Thyroid gland (tissue), 4 donors: ENCODE measurements around the gene FSD1L. TPM values are rescaled to one million over a fixed set of nuclear protein-coding genes. Genes with fewer than 3 reads are reported as not detected.

Experiments
- DNase-seq, 2 donors: peaks; one replicate each; pipeline ENCODE4 v3.0.0-alpha.2; 2019
- H3K27ac ChIP-seq, 3 donors: fragments of 200-600 bp; sonication (generic); 1 replicate in 2 of 3; 2 replicates in 1 of 3; pipeline ENCODE4 v1.5.1; 2016 to 2019; ENCODE audit warnings: mild to moderate bottlenecking in 1 of 3, moderate library complexity in 1 of 3
- H3K27me3 ChIP-seq: fragments of 200-600 bp; sonication (generic); one replicate; pipeline ENCODE4 v1.5.1; 2019
- H3K36me3 ChIP-seq, 2 donors: fragments of 200-600 bp; sonication (generic); one replicate each; pipeline ENCODE4 v1.5.1; 2016 to 2019
- H3K4me1 ChIP-seq, 2 donors: fragments of 200-600 bp; sonication (generic); one replicate each; pipeline ENCODE4 v1.5.1; 2017 to 2019
- H3K4me3 ChIP-seq, 3 donors: fragments of 200-600 bp; sonication (generic); replicated peaks in 1 of 3; 1 replicate in 2 of 3; 2 replicates in 1 of 3; pipeline ENCODE4 v1.5.1; 2016; ENCODE audit warnings: mild to moderate bottlenecking in 1 of 3
- H3K9me3 ChIP-seq: fragments of 200-600 bp; sonication (generic); one replicate; pipeline ENCODE4 v1.5.1; 2017
- CTCF ChIP-seq, 6 experiments: fragments of 200-600 bp in 3 of 6; fragments of 450-650 bp in 3 of 6; sonication (generic) in 3 of 6; IDR thresholded peaks; one replicate each; pipeline ENCODE4 v1.5.1; 2016 to 2019; ENCODE audit warnings: antibody characterized with exemption in 6 of 6, mild to moderate bottlenecking in 2 of 6, inconsistent platforms in 1 of 6, moderate library complexity in 1 of 6
- POLR2A ChIP-seq, 2 donors: fragments of 450-650 bp; IDR thresholded peaks; one replicate each; pipeline ENCODE4 v1.6.1; 2017; ENCODE audit warnings: antibody characterized with exemption in 2 of 2, mild to moderate bottlenecking in 2 of 2, moderate library complexity in 1 of 2
- whole genome bisulfite sequencing, 2 donors: methylation state at CpG; one replicate each; pipeline ENCODE4 v1.1.5; 2017; 5-methylcytosine and 5-hydroxymethylcytosine counted together
- intact Hi-C: fragments of 100-400 bp; cut with DNase I; formaldehyde crosslinking; loops from one replicate; pipeline ENCODE4 v1.15.1; 2023
- total RNA-seq, 4 donors: library from RNA; depleted of rRNA; stranded (reverse); fragments of >200 nt; gene quantifications; one replicate each; pipeline ENCODE4 v1.2.3, GENCODE V29; 2016

FSD1L gene
- total RNA-seq, 4 donors from 2014 or later = 5.9 to 9.0 (median 8.3) TPM

- DNase-seq = no peak
- peak overlapping the region; percentile 13 to 89 (median 66) for H3K4me3 ChIP-seq
- 29 to 30% methylated on average over 16 of the region's 16 CpGs for WGBS, 2 donors
- H3K27me3 ChIP-seq = no peaks in the 10 kb centered on the region
- H3K9me3 ChIP-seq = no peaks in the 10 kb centered on the region
- H3K27ac ChIP-seq = peak overlapping the region in 2 of 3 donors; percentile 13 to 54
- no peak for TF ChIP-seq POLR2A (IDR thresholded peaks at IDR 0.05)
- no peak for TF ChIP-seq CTCF (IDR thresholded peaks at IDR 0.05)
- H3K4me1 ChIP-seq = peaks cover 4 to 6% of the 10 kb centered on the region in 2 donors
- intact Hi-C loops = no loop called here
- no peaks in the 10 kb centered on the region for H3K36me3 ChIP-seq
Observed at GRCh38 chr9:105447386-105447813, 434 bp upstream of the FSD1L start.

- peaks cover 4 to 6% of the 10 kb centered on the region in 2 donors for H3K4me1 ChIP-seq
- H3K9me3 ChIP-seq = no peaks in the 10 kb centered on the region
- TF ChIP-seq POLR2A (IDR thresholded peaks at IDR 0.05) = no peak
- no peak for TF ChIP-seq CTCF (IDR thresholded peaks at IDR 0.05)
- intact Hi-C loops = no loop called here
- no peak for DNase-seq
- no peak overlapping the region for H3K27ac ChIP-seq
- 44 to 52% methylated on average over 2 of the region's 2 CpGs for WGBS, 2 donors
- no peak overlapping the region for H3K4me3 ChIP-seq
- no peaks in the 10 kb centered on the region for H3K36me3 ChIP-seq
- H3K27me3 ChIP-seq = no peaks in the 10 kb centered on the region
Observed at GRCh38 chr9:105449081-105449480, 1.2 kb downstream of the FSD1L start.

- H3K36me3 ChIP-seq = no peaks in the 10 kb centered on the region
- 88 to 93% methylated on average over 3 of the region's 3 CpGs for WGBS, 2 donors
- TF ChIP-seq POLR2A (IDR thresholded peaks at IDR 0.05) (no peak), CTCF (IDR thresholded peaks at IDR 0.05) (no peak)
- H3K4me1 ChIP-seq = peaks cover 4 to 6% of the 10 kb centered on the region in 2 donors
- no peak overlapping the region for H3K27ac ChIP-seq
- no peaks in the 10 kb centered on the region for H3K9me3 ChIP-seq
- DNase-seq = no peak
- intact Hi-C loops = no loop called here
- no peak overlapping the region for H3K4me3 ChIP-seq
- no peaks in the 10 kb centered on the region for H3K27me3 ChIP-seq
Observed at GRCh38 chr9:105452185-105452584, 4.4 kb downstream of the FSD1L start.

GRCh38 chr9:105455836-105456475, 8.1 kb downstream of the FSD1L start:
- 66 to 80% methylated on average over 2 of the region's 2 CpGs for WGBS, 2 donors
- Histone ChIP-seq H3K4me3 (no peak overlapping the region), H3K27ac (no peak overlapping the region), H3K36me3 (no peaks in the 10 kb centered on the region), H3K27me3 (no peaks in the 10 kb centered on the region), H3K4me1 (peaks cover 0 to 5% of the 10 kb centered on the region in 2 donors), H3K9me3 (no peaks in the 10 kb centered on the region)
- TF ChIP-seq POLR2A (IDR thresholded peaks at IDR 0.05) (no peak), CTCF (IDR thresholded peaks at IDR 0.05) (no peak)
- intact Hi-C loops = no loop called here
- no peak for DNase-seq

- Histone ChIP-seq H3K4me3 (no peak overlapping the region), H3K27me3 (no peaks in the 10 kb centered on the region), H3K36me3 (no peaks in the 10 kb centered on the region), H3K4me1 (peaks cover 0 to 5% of the 10 kb centered on the region in 2 donors), H3K9me3 (no peaks in the 10 kb centered on the region), H3K27ac (no peak overlapping the region)
- TF ChIP-seq CTCF (IDR thresholded peaks at IDR 0.05) (no peak), POLR2A (IDR thresholded peaks at IDR 0.05) (no peak)
- intact Hi-C loops = no loop called here
- peak; percentile 61 to 69 for DNase-seq
- WGBS, 2 donors = 76 to 80% methylated on average over 4 to 14 of the region's 15 CpGs
Observed at GRCh38 chr9:105457560-105458294, 9.9 kb downstream of the FSD1L start.
